ENCODE results near the gene LSMEM2. TPM values are rescaled to one million over a fixed set of nuclear protein-coding genes. Genes with fewer than 3 reads are reported as not detected.

LSMEM2 gene
- total and polyA plus RNA-seq, 3 experiments from 2014 or later: not detected

DNA sequence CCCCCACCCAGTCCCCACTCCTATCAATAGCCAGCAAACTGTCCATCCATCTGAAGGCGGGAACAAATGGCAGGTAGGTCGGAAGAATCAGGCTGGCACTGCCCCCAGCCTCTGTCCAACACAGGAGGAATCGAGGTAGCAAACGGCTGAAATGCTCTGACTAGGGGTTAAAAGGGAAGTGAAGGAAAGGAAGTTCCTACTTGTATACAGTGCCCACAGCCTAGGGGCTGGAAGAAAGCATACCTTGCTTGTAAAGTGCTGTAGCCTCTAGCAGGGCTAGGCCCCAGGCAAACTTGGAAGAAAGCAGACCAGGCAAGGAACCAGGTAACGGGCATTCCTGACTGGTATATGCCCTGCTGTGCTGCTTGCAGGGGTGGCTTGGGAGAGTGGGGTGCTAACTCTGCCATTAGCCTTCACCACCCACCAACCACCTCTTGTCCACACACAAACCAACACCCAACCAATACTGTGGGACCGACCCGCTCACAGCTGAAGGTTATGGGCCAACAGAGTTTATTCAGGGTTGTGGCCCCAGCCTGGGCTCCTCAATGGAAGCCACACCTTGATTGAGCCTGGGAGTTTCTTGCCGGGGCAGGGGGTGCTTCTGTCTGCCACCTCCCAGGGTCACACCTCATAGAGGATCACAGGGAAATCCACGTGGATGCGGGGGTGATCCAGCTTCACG lies 46.8 kb downstream of the LSMEM2 start:
- no peak for DNase-seq
- ChIA-PET CTCF (interaction anchor here (1.0 to 3.3 kb wide), 4 partner anchors 11 to 26 kb away, joined by 3 to 22 read pairs (median 12); partner anchors contain the start of genes HYAL3 and NAA80), POLR2A (interaction anchor here (3.9 kb wide), 1 partner anchor 12 kb away, joined by 57 read pairs; no protein-coding TSS in a partner anchor)
- Mint-ChIP-seq H3K9me3 (no peaks in the 10 kb centered on the region), H3K4me3 (peak overlapping the region in 3 of 7 donors; percentile 47 to 85 (median 76)), H3K27me3 (peaks cover 0 to 1% of the 10 kb centered on the region in 2 donors), H3K27ac (peak overlapping the region in 5 of 8 donors; percentile 45 to 80 (median 66)), H3K4me1 (peaks cover 20 to 40% (median 26%) of the 10 kb centered on the region in 3 donors), H3K36me3 (peaks cover 0 to 41% (median 0%) of the 10 kb centered on the region in 3 donors)
- Histone ChIP-seq H3K4me1 (ENCODE audit: insufficient read depth, low read length) (peaks cover 24% of the 10 kb centered on the region), H3K27me3 (ENCODE audit: insufficient read depth, low read length, poor library complexity, severe bottlenecking) (no peaks in the 10 kb centered on the region), H3K9me3 (ENCODE audit: low read length) (no peaks in the 10 kb centered on the region), H3K27ac (ENCODE audit: low read depth, low read length) (no peak overlapping the region), H3K36me3 (ENCODE audit: insufficient read depth, low read length) (peaks cover 15% of the 10 kb centered on the region), H3K4me3 (ENCODE audit: low read length) (no peak overlapping the region)

DNA sequence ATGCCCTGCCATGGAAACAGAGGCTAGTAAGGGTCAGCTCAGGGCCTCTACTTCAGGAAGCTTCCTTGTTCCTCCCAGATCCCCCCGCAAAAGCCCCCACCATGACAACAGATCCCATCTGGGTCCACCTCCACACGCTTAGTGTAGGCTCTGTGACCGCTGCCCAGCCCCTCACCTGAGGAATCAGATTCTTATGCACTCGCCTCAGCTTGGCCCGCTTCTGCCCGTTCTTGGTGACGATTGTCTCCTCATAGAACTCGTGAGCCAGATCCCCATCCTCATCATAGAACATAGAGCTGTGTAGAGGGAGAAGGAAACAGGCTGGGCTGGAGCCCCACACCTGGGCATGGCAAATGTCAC lies 47.3 kb downstream of the LSMEM2 start:
- DNase-seq: no peak
- Histone ChIP-seq H3K27me3 (ENCODE audit: insufficient read depth, low read length, poor library complexity, severe bottlenecking) (no peaks in the 10 kb centered on the region), H3K36me3 (ENCODE audit: insufficient read depth, low read length) (peaks cover 21% of the 10 kb centered on the region), H3K4me1 (ENCODE audit: insufficient read depth, low read length) (peaks cover 22% of the 10 kb centered on the region), H3K27ac (ENCODE audit: low read depth, low read length) (no peak overlapping the region), H3K4me3 (ENCODE audit: low read length) (no peak overlapping the region), H3K9me3 (ENCODE audit: low read length) (no peaks in the 10 kb centered on the region)
- H3K36me3 Mint-ChIP-seq: peaks cover 0 to 44% (median 0%) of the 10 kb centered on the region in 3 donors
- no peaks in the 10 kb centered on the region for H3K9me3 Mint-ChIP-seq
- peak overlapping the region in 6 of 8 donors; percentile 29 to 70 (median 60) for H3K27ac Mint-ChIP-seq
- H3K4me3 Mint-ChIP-seq: peak overlapping the region; percentile 32 to 97 (median 45)
- H3K4me1 Mint-ChIP-seq: peaks cover 20 to 38% (median 24%) of the 10 kb centered on the region in 3 donors
- ChIA-PET POLR2A (interaction anchor here (3.9 kb wide), 1 partner anchor 11 kb away, joined by 57 read pairs; no protein-coding TSS in a partner anchor), CTCF (interaction anchor here (1.4 to 3.3 kb wide), 2 partner anchors 11 to 67 kb away, joined by 3 to 22 read pairs; no protein-coding TSS in a partner anchor)
- peaks cover 0 to 1% of the 10 kb centered on the region in 2 donors for H3K27me3 Mint-ChIP-seq

DNA sequence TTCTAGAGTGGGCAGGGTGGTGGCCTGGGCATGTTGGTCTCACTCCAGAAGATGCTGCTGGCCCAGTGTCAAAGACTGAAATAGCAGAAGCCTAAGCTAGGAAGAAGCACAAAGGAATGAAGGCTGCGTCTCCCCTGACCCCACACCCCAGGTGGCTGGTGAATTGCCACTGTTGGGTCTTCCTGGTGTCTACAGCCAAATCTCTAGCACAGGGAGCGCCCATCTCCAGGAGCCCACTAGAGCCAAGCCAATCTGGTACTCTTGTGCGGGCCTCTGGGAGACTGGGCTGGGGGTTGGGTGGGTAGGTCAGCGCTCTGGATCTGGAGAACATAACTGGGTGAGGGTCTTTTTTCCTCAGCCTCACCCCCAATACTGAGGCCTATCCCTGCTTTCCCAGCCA lies 48.2 kb downstream of the LSMEM2 start:
- no peak for DNase-seq
- Mint-ChIP-seq H3K27me3 (peaks cover 0 to 1% of the 10 kb centered on the region in 2 donors), H3K4me1 (peaks cover 23 to 43% (median 26%) of the 10 kb centered on the region in 3 donors), H3K4me3 (peak overlapping the region; percentile 82 to 97 (median 91)), H3K36me3 (peaks cover 0 to 53% (median 0%) of the 10 kb centered on the region in 3 donors), H3K27ac (peak overlapping the region; percentile 15 to 96 (median 86)), H3K9me3 (no peaks in the 10 kb centered on the region)
- CTCF ChIA-PET: interaction anchor here (0.7 to 2.5 kb wide), 8 partner anchors 8 to 134 kb away, joined by 3 to 19 read pairs (median 4); partner anchors contain the start of genes IFRD2 and RASSF1
- no peaks in the 10 kb centered on the region for H3K9me3 ChIP-seq (ENCODE audit: low read length)
- peaks cover 26% of the 10 kb centered on the region for H3K36me3 ChIP-seq (ENCODE audit: insufficient read depth, low read length)
- peaks cover 18% of the 10 kb centered on the region for H3K4me1 ChIP-seq (ENCODE audit: insufficient read depth, low read length)
- POLR2A ChIA-PET: interaction anchor here (0.8 to 3.9 kb wide), 4 partner anchors 10 to 35 kb away, joined by 5 to 57 read pairs (median 8); partner anchors contain the start of genes HYAL3, IFRD2, NAA80 and RASSF1
- peak overlapping the region; percentile 70 for H3K4me3 ChIP-seq (ENCODE audit: low read length)
- H3K27me3 ChIP-seq (ENCODE audit: insufficient read depth, low read length, poor library complexity, severe bottlenecking): no peaks in the 10 kb centered on the region
- H3K27ac ChIP-seq (ENCODE audit: low read depth, low read length): peak overlapping the region; percentile 71

DNA sequence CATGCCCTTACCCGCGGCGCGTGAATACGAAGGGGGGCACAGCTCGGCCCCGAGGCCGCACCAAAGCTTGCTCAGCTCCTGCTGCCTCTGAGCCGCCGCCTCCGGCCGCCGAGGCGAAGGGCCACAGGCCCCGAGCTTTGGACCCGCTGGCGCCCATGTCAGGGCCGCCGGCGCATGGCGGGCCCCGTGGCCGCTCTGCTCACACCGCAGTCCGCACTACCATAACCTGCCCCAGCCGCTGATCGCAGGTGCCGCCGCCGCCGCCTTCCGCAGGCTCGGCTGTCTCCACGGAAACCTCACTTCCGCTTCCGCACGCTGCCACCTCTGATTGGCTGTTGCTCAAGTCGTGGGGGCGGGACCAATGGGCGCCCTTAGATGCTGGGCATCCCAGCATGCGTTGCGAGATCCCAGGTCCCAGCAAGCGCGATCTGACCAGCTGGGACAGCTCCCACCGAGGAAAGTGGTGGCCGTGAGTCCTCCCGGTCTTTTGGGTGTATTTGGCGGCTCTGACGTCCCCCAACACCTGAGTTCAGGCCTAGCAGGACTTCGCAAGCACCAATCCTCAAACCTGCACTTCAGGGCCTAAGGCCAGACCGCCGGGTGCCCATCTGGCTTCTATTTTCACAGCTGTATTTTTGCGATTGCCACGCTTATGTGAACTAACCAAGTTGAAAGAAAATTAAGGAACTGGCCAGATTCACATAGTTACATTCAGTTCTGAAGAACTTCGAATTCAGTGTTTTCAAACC lies 49.2 kb downstream of the LSMEM2 start, which contains the start of gene TUSC2:
Gene TUSC2 (minus strand): TSS at position 281 of the 749 bp plus-strand sequence. CDS start 124 bp downstream, at position 157.
- H3K4me3 ChIP-seq (ENCODE audit: low read length): peak within 1 kb of the TSS; percentile 70
- peak within 1 kb of the TSS; percentile 82 to 97 (median 91) for H3K4me3 Mint-ChIP-seq
- H3K36me3 Mint-ChIP-seq: peaks cover 0 to 57% (median 0%) of the 10 kb centered on the region in 3 donors
- peak within 1 kb of the TSS; percentile 71 for H3K27ac ChIP-seq (ENCODE audit: low read depth, low read length)
- H3K4me1 ChIP-seq (ENCODE audit: insufficient read depth, low read length): peaks cover 19% of the 10 kb centered on the region
- peaks cover 26 to 47% (median 31%) of the 10 kb centered on the region in 3 donors for H3K4me1 Mint-ChIP-seq
- H3K9me3 ChIP-seq (ENCODE audit: low read length): no peaks in the 10 kb centered on the region
- peak; percentile 92 to 96 (median 93) for DNase-seq
- H3K9me3 Mint-ChIP-seq: no peaks in the 10 kb centered on the region
- no peaks in the 10 kb centered on the region for H3K27me3 ChIP-seq (ENCODE audit: insufficient read depth, low read length, poor library complexity, severe bottlenecking)
- peak within 1 kb of the TSS; percentile 77 to 96 (median 94) for H3K27ac Mint-ChIP-seq
- H3K27me3 Mint-ChIP-seq: peaks cover 0 to 1% of the 10 kb centered on the region in 2 donors
- peaks cover 32% of the 10 kb centered on the region for H3K36me3 ChIP-seq (ENCODE audit: insufficient read depth, low read length)
- ChIA-PET POLR2A (interaction anchor here (0.6 to 3.9 kb wide), 11 partner anchors 9 to 1058 kb away, joined by 3 to 57 read pairs (median 6); partner anchors contain the start of genes CYB561D2, HYAL3, IFRD2 and NAA80), CTCF (interaction anchor here (0.7 to 2.5 kb wide), 9 partner anchors 9 to 135 kb away, joined by 3 to 19 read pairs (median 4); partner anchors contain the start of genes IFRD2 and RASSF1)

DNA sequence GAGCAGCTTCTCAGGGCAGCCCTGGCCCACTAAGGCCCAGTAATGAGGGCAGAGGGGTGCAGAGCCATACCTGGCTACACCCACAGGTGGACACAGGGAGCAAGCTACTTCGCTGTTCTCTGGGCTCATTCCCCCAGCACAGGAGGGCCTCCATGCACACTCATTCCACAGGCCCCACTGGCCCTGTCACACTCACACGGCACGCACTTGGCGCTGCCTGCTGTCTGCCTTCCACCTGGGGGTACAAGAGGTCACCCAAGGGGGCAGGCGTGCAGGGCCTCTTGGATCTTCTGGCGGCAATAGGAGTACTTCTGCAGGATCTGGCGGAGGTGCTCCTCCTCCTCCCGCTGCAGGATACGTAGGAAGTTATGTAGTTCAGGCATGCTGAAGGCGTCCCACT lies 51.4 kb downstream of the LSMEM2 start:
- Mint-ChIP-seq H3K27me3 (no peaks in the 10 kb centered on the region), H3K27ac (peak overlapping the region in 3 of 8 donors; percentile 42 to 91 (median 47)), H3K4me1 (peaks cover 38 to 54% (median 47%) of the 10 kb centered on the region in 3 donors), H3K9me3 (no peaks in the 10 kb centered on the region), H3K4me3 (peak overlapping the region in 1 of 7 donors; percentile 54), H3K36me3 (peaks cover 0 to 58% (median 2%) of the 10 kb centered on the region in 3 donors)
- H3K4me3 ChIP-seq (ENCODE audit: low read length): no peak overlapping the region
- ChIA-PET CTCF (interaction anchor here (1.3 kb wide), 1 partner anchor 12 kb away, joined by 4 read pairs; no protein-coding TSS in a partner anchor), POLR2A (interaction anchor here (0.5 to 0.7 kb wide), 2 partner anchors 15 to 34 kb away, joined by 3 to 4 read pairs; no protein-coding TSS in a partner anchor)
- no peak overlapping the region for H3K27ac ChIP-seq (ENCODE audit: low read depth, low read length)
- no peaks in the 10 kb centered on the region for H3K9me3 ChIP-seq (ENCODE audit: low read length)
- H3K36me3 ChIP-seq (ENCODE audit: insufficient read depth, low read length): peaks cover 34% of the 10 kb centered on the region
- H3K27me3 ChIP-seq (ENCODE audit: insufficient read depth, low read length, poor library complexity, severe bottlenecking): no peaks in the 10 kb centered on the region
- DNase-seq: no peak
- H3K4me1 ChIP-seq (ENCODE audit: insufficient read depth, low read length): peaks cover 41% of the 10 kb centered on the region

GRCh38 chr3:50331364-50331907 lies 52.5 kb downstream of the LSMEM2 start:
- H3K9me3 ChIP-seq (ENCODE audit: low read length): no peaks in the 10 kb centered on the region
- Mint-ChIP-seq H3K27ac (peak overlapping the region in 2 of 8 donors; percentile 28 to 33), H3K4me1 (peaks cover 45 to 61% (median 58%) of the 10 kb centered on the region in 3 donors), H3K4me3 (peak overlapping the region in 1 of 7 donors; percentile 54), H3K36me3 (peaks cover 0 to 54% (median 2%) of the 10 kb centered on the region in 3 donors), H3K9me3 (no peaks in the 10 kb centered on the region), H3K27me3 (no peaks in the 10 kb centered on the region)
- H3K27me3 ChIP-seq (ENCODE audit: insufficient read depth, low read length, poor library complexity, severe bottlenecking): no peaks in the 10 kb centered on the region
- ChIA-PET POLR2A (interaction anchor here (0.6 to 0.7 kb wide), 2 partner anchors 10 to 39 kb away, joined by 3 read pairs; partner anchors contain the start of gene IFRD2), CTCF (interaction anchor here (1.2 to 1.8 kb wide), 3 partner anchors 9 to 14 kb away, joined by 3 to 5 read pairs (median 4); partner anchors contain the start of gene HYAL2)
- H3K4me3 ChIP-seq (ENCODE audit: low read length): no peak overlapping the region
- peaks cover 30% of the 10 kb centered on the region for H3K36me3 ChIP-seq (ENCODE audit: insufficient read depth, low read length)
- DNase-seq: no peak
- no peak overlapping the region for H3K27ac ChIP-seq (ENCODE audit: low read depth, low read length)
- H3K4me1 ChIP-seq (ENCODE audit: insufficient read depth, low read length): peaks cover 53% of the 10 kb centered on the region

Measured in CD8-positive, alpha-beta memory T cell (primary cell).